HG02840 (cell line): ENCODE measurements around the gene EXOSC2.

Experiments used
- ATAC-seq: cut with Tn5 transposase; IDR thresholded peaks from one replicate; pipeline ENCODE4 v1.9.1; 2021; ENCODE audit warnings: mild to moderate bottlenecking, moderate library complexity, moderate number of reproducible peaks; ENCODE audit not compliant: unreplicated experiment, low FRiP score

EXOSC2 gene

GRCh38 chr9:130693101-130693425 lies 517 bp upstream of the EXOSC2 start:
- ATAC-seq, result no peak

- ATAC-seq, result no peak
Measured at GRCh38 chr9:130694205-130694604, 625 bp downstream of the EXOSC2 start.

GRCh38 chr9:130696139-130696650 lies 2.6 kb downstream of the EXOSC2 start:
- no peak for ATAC-seq

- ATAC-seq, result no peak
Measured at GRCh38 chr9:130696996-130697395, 3.4 kb downstream of the EXOSC2 start.

GRCh38 chr9:130698514-130698913 lies 4.9 kb downstream of the EXOSC2 start:
- ATAC-seq, result no peak

- ATAC-seq, result no peak
Measured at GRCh38 chr9:130699047-130699446, 5.5 kb downstream of the EXOSC2 start.

GRCh38 chr9:130701059-130702022 lies 7.8 kb downstream of the EXOSC2 start:
- no peak for ATAC-seq

GRCh38 chr9:130703501-130703900 lies 9.9 kb downstream of the EXOSC2 start:
- no peak for ATAC-seq

GRCh38 chr9:130707225-130707976 lies 13.8 kb downstream of the EXOSC2 start:
- no peak for ATAC-seq

- no peak for ATAC-seq
Measured at GRCh38 chr9:130710822-130711352, 17.3 kb downstream of the EXOSC2 start.

- no peak for ATAC-seq
Measured at GRCh38 chr9:130711469-130711868, 17.9 kb downstream of the EXOSC2 start.

GRCh38 chr9:130712564-130713285 lies 19.1 kb downstream of the EXOSC2 start:
- ATAC-seq, result peak; percentile 95

- ATAC-seq, result no peak
Measured at GRCh38 chr9:130713286-130713960, 19.8 kb downstream of the EXOSC2 start.

- ATAC-seq, result no peak
Measured at GRCh38 chr9:130714586-130715110, 21.1 kb downstream of the EXOSC2 start.

- ATAC-seq, result no peak
Measured at GRCh38 chr9:130715270-130715669, 21.7 kb downstream of the EXOSC2 start.

- no peak for ATAC-seq
Measured at GRCh38 chr9:130718562-130718961, 25.0 kb downstream of the EXOSC2 start.

- ATAC-seq, result no peak
Measured at GRCh38 chr9:130720762-130721161, 27.2 kb downstream of the EXOSC2 start.

GRCh38 chr9:130728721-130729120 lies 35.1 kb downstream of the EXOSC2 start:
- ATAC-seq, result no peak

GRCh38 chr9:130729145-130729544 lies 35.6 kb downstream of the EXOSC2 start:
- no peak for ATAC-seq

- no peak for ATAC-seq
Measured at GRCh38 chr9:130731355-130731754, 37.8 kb downstream of the EXOSC2 start.
